GM18858 (cell line): ENCODE measurements around the gene TMC4.
"Not testable (repeated sequence)": the region's sequence is repeated elsewhere in the genome, so short reads cannot be mapped to it uniquely, and the experiment has no call there.

Experiments
- ATAC-seq: cut with Tn5 transposase; IDR thresholded peaks from one replicate; pipeline ENCODE4 v1.9.1; 2021; ENCODE audit not compliant: unreplicated experiment

Gene TMC4

DNA sequence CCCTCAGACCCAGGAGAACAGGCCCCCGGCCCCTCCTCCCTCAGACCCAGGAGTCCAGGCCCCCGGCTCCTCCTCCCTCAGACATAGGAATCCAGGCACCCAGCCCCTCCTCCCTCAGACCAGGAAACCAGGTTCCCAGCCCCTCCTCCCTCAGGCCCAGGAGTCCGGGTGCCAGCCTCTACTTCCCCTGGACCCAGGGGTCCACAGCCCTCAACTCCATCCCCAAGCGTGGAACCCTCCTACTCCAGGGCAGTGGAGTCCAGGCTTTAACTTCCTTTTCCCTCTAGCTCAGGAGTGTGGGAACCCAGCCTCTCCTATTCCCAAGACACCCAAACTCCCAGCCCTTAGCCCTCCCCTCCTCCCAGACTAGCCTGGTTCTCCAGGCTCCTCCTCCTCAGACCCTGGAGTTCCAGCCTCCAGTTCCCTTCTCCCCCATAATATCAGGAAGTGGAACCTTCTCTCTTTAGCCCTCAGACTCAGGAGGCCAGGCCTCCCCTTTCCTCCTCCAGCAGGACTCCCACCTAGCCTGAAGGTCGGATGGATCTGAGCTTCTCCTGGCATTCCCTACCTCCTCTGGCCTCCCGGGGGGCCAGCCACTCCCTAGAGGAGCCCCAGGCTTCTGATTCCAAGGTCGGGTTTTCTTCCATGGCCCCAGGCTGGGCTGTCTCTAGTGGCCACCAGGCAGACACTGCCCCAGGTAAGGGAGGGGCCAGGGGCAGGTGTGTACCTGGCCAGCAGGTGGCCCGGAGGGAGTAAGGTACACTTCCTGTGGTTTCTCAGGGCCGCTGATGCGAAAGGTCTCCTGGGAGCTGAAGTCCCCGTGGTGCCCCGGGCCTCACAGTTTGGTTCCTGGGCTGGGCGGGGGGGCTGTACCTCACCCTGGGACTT, at the start of gene TMC4:
Gene TMC4, minus strand, starts transcription at position 690 of the 888 bp plus-strand sequence. Its CDS starts 43 bp downstream, at position 647.
- no peak for ATAC-seq

DNA sequence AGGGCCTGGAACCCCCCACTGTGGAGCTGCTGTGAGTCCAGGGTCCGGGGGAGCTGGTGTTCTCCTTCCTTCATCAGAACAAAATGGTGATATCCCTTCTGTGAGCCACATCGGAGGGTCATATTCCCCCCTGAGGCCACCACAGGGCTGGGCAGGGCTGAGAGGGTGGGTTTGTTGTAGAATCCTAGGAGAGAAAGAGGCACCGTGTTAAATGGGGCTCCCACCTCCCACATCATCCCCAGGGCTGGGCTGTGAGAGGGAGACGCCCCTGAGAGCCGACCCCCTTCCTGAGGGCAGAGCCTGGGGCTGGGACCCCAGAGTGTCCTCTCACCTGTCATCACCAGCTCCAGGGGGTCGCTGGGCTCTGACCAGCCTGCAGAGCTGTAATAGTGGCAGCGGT, 49.0 kb upstream of the TMC4 start:
- ATAC-seq = not testable (repeated sequence)

DNA sequence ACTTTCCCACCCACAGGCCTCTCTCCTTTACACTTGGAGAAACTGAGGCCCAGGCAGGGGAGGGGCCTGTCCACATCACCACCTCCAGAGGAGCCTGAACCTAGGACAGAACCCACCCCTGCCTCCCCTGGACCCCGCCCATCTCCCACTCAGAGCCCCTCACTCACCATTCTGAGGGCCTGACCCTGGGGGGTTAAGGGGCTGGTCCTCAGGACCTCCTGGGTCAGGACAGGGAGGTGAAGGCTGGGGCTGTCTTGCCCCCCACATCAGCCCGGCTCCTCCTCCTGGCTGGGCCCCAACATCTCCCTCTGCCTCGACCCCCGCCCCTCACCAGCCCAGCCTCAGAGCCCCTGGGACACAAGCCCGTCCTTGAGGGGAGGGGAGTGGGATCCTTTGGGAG, 46.7 kb upstream of the TMC4 start:
- ATAC-seq = not testable (repeated sequence)

- no peak for ATAC-seq
Observed at GRCh38 chr19:54218960-54219661, 46.2 kb upstream of the TMC4 start.

GRCh38 chr19:54218259-54218658, 45.3 kb upstream of the TMC4 start:
- ATAC-seq = no peak

- ATAC-seq = not testable (repeated sequence)
Observed at GRCh38 chr19:54217517-54218247, 44.7 kb upstream of the TMC4 start.

DNA sequence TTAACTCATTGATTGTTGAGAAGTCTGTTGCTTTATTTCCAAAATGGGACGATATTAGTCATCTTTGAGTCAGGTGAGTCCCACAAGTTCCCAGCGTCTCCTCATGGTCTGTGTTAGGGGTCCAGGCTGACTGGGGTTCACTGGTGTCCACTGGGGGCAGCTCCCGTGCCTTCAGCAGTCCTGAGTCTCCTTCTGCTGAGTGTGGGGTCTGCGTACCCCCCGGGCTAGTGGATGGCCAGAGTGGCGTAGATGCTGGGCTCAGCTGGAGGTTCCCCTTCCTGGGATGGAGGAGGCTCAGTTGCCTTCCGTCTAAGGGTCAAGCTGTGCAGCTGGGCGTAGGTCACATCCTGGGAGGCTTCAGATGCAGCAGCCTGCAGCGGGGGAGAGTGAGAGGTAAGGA, 43.9 kb upstream of the TMC4 start:
- no peak for ATAC-seq

- not testable (repeated sequence) for ATAC-seq
Observed at GRCh38 chr19:54214734-54215133, 41.8 kb upstream of the TMC4 start.

GRCh38 chr19:54214217-54214616, 41.3 kb upstream of the TMC4 start:
- ATAC-seq = not testable (repeated sequence)

DNA sequence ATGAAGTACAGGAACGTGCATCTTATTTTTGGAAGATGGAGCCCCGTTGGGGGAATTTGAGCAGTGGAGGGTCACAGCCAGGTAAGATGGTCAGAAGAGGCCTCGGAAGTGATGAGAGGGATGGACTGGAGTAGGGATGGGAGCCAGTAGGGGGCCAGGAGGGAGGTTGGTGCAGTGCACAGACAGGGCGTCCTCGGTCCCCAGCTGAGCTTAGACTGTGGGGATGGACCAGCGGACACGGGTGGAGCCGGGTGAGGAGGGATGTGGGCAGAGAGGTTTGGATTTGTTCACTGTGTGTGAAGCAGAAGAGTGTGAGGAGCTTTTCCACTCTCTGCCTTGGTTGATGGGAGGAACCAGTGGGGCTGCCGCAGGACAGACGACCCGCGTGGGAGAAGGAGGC, 38.3 kb upstream of the TMC4 start:
- no peak for ATAC-seq

GRCh38 chr19:54209811-54210494, 37.0 kb upstream of the TMC4 start:
- ATAC-seq = no peak

- no peak for ATAC-seq
Observed at GRCh38 chr19:54209058-54209810, 36.3 kb upstream of the TMC4 start.

DNA sequence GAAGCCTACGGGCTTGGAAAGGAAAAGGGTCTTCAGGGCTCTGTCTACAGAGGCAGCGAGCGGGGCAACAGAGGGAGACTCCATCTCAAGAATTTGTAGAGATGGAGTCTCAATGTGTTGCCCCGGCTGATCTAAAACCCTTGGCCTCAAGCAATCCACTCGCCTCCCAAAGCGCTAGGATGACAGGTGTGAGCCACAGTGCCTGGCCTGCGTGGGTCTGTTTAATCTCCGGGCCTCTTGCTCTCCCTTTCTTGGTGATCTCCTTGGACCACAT, 35.8 kb upstream of the TMC4 start:
- no peak for ATAC-seq

GRCh38 chr19:54207983-54208783, 35.2 kb upstream of the TMC4 start:
- ATAC-seq = no peak

GRCh38 chr19:54207676-54207982, 34.7 kb upstream of the TMC4 start:
- no peak for ATAC-seq

DNA sequence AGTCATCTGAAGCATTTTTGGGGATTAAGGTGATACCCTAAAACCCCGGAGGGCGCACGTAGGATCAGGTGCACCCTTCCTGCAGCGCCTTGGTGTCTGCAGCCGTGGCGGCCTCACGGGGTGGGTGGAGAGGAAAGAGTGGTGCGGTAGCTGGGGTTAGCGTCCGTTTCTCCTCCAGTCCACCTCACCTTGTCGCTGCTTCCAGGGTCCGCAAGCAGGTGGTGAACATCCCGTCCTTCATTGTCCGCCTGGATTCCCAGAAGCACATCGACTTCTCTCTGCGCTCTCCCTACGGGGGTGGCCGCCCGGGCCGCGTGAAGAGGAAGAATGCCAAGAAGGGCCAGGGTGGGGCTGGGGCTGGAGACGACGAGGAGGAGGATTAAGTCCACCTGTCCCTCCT, 34.2 kb upstream of the TMC4 start:
- not testable (repeated sequence) for ATAC-seq

- ATAC-seq = no peak
Observed at GRCh38 chr19:54206831-54207177, 33.8 kb upstream of the TMC4 start.

- no peak for ATAC-seq
Observed at GRCh38 chr19:54206030-54206830, 33.3 kb upstream of the TMC4 start.
